ENCODE results near the gene SYVN1.
"Not testable (repeated sequence)": the region's sequence is repeated elsewhere in the genome, so short reads cannot be mapped to it uniquely, and the experiment has no call there.

Gene SYVN1

GRCh38 chr11:65128182-65129145, 5.9 kb downstream of the SYVN1 start:
- Histone ChIP-seq H3K9me3 (no peaks in the 10 kb centered on the region), H3K27me3 (ENCODE audit: low read depth) (no peaks in the 10 kb centered on the region), H3K4me1 (peaks cover 6% of the 10 kb centered on the region; the same call in 1 of the 2 replicates), H3K4me3 (no peak overlapping the region), H3K36me3 (replicated peaks) (peaks cover 76% of the 10 kb centered on the region)
- in situ Hi-C loops (cut with MboI; ENCODE audit: low sequenced_read_pairs), result no loop called here
- DNase-seq (ENCODE audit: low spot score in 2 of 2), result no peak

- no peak overlapping the region for H3K4me3 ChIP-seq
- DNase-seq (ENCODE audit: low spot score in 2 of 2), result no peak
- peaks cover 11% of the 10 kb centered on the region; the same call in 1 of the 2 replicates for H3K4me1 ChIP-seq
- H3K27me3 ChIP-seq (ENCODE audit: low read depth), result no peaks in the 10 kb centered on the region
- peaks cover 78% of the 10 kb centered on the region for H3K36me3 ChIP-seq (replicated peaks)
- in situ Hi-C loops (cut with MboI; ENCODE audit: low sequenced_read_pairs), result no loop called here
- H3K9me3 ChIP-seq, result no peaks in the 10 kb centered on the region
Observed at GRCh38 chr11:65127473-65128181, 6.7 kb downstream of the SYVN1 start.

- in situ Hi-C loops (cut with MboI; ENCODE audit: low sequenced_read_pairs), result no loop called here
- Histone ChIP-seq H3K27me3 (ENCODE audit: low read depth) (no peaks in the 10 kb centered on the region), H3K4me1 (peaks cover 11% of the 10 kb centered on the region; the same call in 1 of the 2 replicates), H3K36me3 (replicated peaks) (peaks cover 72% of the 10 kb centered on the region), H3K4me3 (no peak overlapping the region), H3K9me3 (no peaks in the 10 kb centered on the region)
- DNase-seq (ENCODE audit: low spot score in 2 of 2), result no peak
Observed at GRCh38 chr11:65126624-65127274, 7.6 kb downstream of the SYVN1 start.

- Histone ChIP-seq H3K4me3 (no peak overlapping the region), H3K4me1 (peaks cover 17% of the 10 kb centered on the region), H3K27me3 (ENCODE audit: low read depth) (no peaks in the 10 kb centered on the region), H3K9me3 (no peaks in the 10 kb centered on the region), H3K36me3 (replicated peaks) (peaks cover 74% of the 10 kb centered on the region)
- in situ Hi-C loops (cut with MboI; ENCODE audit: low sequenced_read_pairs), result no loop called here
- no peak for DNase-seq (ENCODE audit: low spot score in 2 of 2)
Observed at GRCh38 chr11:65125197-65126056, 8.9 kb downstream of the SYVN1 start.

- DNase-seq (ENCODE audit: low spot score in 2 of 2), result no peak
- no peaks in the 10 kb centered on the region for H3K9me3 ChIP-seq
- in situ Hi-C loops (cut with MboI; ENCODE audit: low sequenced_read_pairs), result loop anchor here (25.0 kb wide), 1 partner anchor 862 kb away; the partner anchor contains the start of gene PLCB3
- H3K36me3 ChIP-seq (replicated peaks), result peaks cover 77% of the 10 kb centered on the region
- no peaks in the 10 kb centered on the region for H3K27me3 ChIP-seq (ENCODE audit: low read depth)
- H3K4me3 ChIP-seq, result no peak overlapping the region
- peaks cover 17% of the 10 kb centered on the region for H3K4me1 ChIP-seq
Observed at GRCh38 chr11:65124480-65125196, 9.7 kb downstream of the SYVN1 start.

- peak; percentile 95 to 99 for DNase-seq (ENCODE audit: low spot score in 2 of 2)
- Histone ChIP-seq H3K4me1 (peaks cover 19% of the 10 kb centered on the region), H3K27me3 (ENCODE audit: low read depth) (no peaks in the 10 kb centered on the region), H3K4me3 (peak within 1 kb of the TSS; percentile 94), H3K36me3 (replicated peaks) (peaks cover 72% of the 10 kb centered on the region), H3K9me3 (no peaks in the 10 kb centered on the region)
- in situ Hi-C loops (cut with MboI; ENCODE audit: low sequenced_read_pairs), result loop anchor here (25.0 kb wide), 1 partner anchor 860 kb away; the partner anchor contains the start of gene PLCB3
Observed at GRCh38 chr11:65121865-65122696, 12.2 kb downstream of the SYVN1 start, which contains the start of the genes FAU and MRPL49. FAU (minus strand) TSS chr11:65122134; CDS start chr11:65121813, 321 bp downstream. MRPL49 (plus strand) TSS chr11:65122321; CDS start chr11:65122347, 26 bp downstream.

- in situ Hi-C loops (cut with MboI; ENCODE audit: low sequenced_read_pairs), result loop anchor here (25.0 kb wide), 1 partner anchor 859 kb away; the partner anchor contains the start of gene PLCB3
- Histone ChIP-seq H3K4me3 (peak overlapping the region; percentile 94), H3K36me3 (replicated peaks) (peaks cover 71% of the 10 kb centered on the region), H3K9me3 (no peaks in the 10 kb centered on the region), H3K4me1 (peaks cover 21% of the 10 kb centered on the region), H3K27me3 (ENCODE audit: low read depth) (no peaks in the 10 kb centered on the region)
- no peak for DNase-seq (ENCODE audit: low spot score in 2 of 2)
Observed at GRCh38 chr11:65121447-65121864, 12.9 kb downstream of the SYVN1 start.

- no peaks in the 10 kb centered on the region for H3K9me3 ChIP-seq
- H3K4me1 ChIP-seq, result peaks cover 28% of the 10 kb centered on the region
- in situ Hi-C loops (cut with MboI; ENCODE audit: low sequenced_read_pairs), result loop anchor here (25.0 kb wide), 1 partner anchor 859 kb away; the partner anchor contains the start of gene PLCB3
- peak overlapping the region; percentile 94 for H3K4me3 ChIP-seq
- DNase-seq (ENCODE audit: low spot score in 2 of 2), result no peak
- H3K36me3 ChIP-seq (replicated peaks), result peaks cover 72% of the 10 kb centered on the region
- no peaks in the 10 kb centered on the region for H3K27me3 ChIP-seq (ENCODE audit: low read depth)
Observed at GRCh38 chr11:65120831-65121230, 13.5 kb downstream of the SYVN1 start.

- Histone ChIP-seq H3K27me3 (ENCODE audit: low read depth) (no peaks in the 10 kb centered on the region), H3K4me1 (peaks cover 29% of the 10 kb centered on the region), H3K9me3 (no peaks in the 10 kb centered on the region), H3K4me3 (no peak overlapping the region), H3K36me3 (replicated peaks) (peaks cover 70% of the 10 kb centered on the region)
- DNase-seq (ENCODE audit: low spot score in 2 of 2), result no peak
- in situ Hi-C loops (cut with MboI; ENCODE audit: low sequenced_read_pairs), result loop anchor here (10.0 to 25.0 kb wide), 2 partner anchors 275 to 857 kb away; partner anchors contain the start of genes CDC42BPG and PLCB3
Observed at GRCh38 chr11:65119670-65119995, 14.7 kb downstream of the SYVN1 start.

GRCh38 chr11:65118891-65119669, 15.2 kb downstream of the SYVN1 start:
- in situ Hi-C loops (cut with MboI; ENCODE audit: low sequenced_read_pairs), result loop anchor here (10.0 to 25.0 kb wide), 2 partner anchors 274 to 857 kb away; partner anchors contain the start of genes CDC42BPG and PLCB3
- H3K27me3 ChIP-seq (ENCODE audit: low read depth); H3K9me3 ChIP-seq; DNase-seq (ENCODE audit: low spot score in 2 of 2); H3K4me3 ChIP-seq: not testable (repeated sequence)
- peaks cover 29% of the 10 kb centered on the region for H3K4me1 ChIP-seq
- H3K36me3 ChIP-seq (replicated peaks), result peaks cover 65% of the 10 kb centered on the region

Measured in HAP-1 (cell line).